SK-N-SH treated with all-trans-retinoic acid at 6 μM for 48 hours (cell line): ENCODE results near the gene PLSCR2.
"Not testable (repeated sequence)": the region's sequence is repeated elsewhere in the genome, so short reads cannot be mapped to it uniquely, and the experiment has no call there.

Experiments used
- ATAC-seq: fragments of 200-7000 bp; cut with Tn5 transposase; 3 replicates; pipeline ENCODE4 v1.9.1; 2020; ENCODE audit warnings: mild to moderate bottlenecking, moderate library complexity
- ARNTL ChIP-seq: fragments of 450-650 bp; formaldehyde crosslinking; IDR thresholded peaks from 2 replicates; pipeline ENCODE4 v1.5.0; 2020; ENCODE audit warnings: low read depth, mild to moderate bottlenecking, moderate library complexity, borderline replicate concordance
- CREB5 ChIP-seq: fragments of 250-450 bp; sonication (Bioruptor Pico); IDR thresholded peaks from 2 replicates; pipeline ENCODE4 v1.5.1; 2020; ENCODE audit warnings: low read depth, mild to moderate bottlenecking, moderate library complexity
- CSDC2 ChIP-seq: fragments of 250-450 bp; sonication (Bioruptor Pico); IDR thresholded peaks from 2 replicates; pipeline ENCODE4 v1.5.0; 2020; ENCODE audit warnings: mild to moderate bottlenecking, moderate library complexity
- CSRNP3 ChIP-seq: fragments of 250-450 bp; sonication (Bioruptor Pico); IDR thresholded peaks from 2 replicates; pipeline ENCODE4 v1.5.1; 2021; ENCODE audit warnings: mild to moderate bottlenecking, moderate library complexity
- ESRRG ChIP-seq: fragments of 250-450 bp; sonication (Bioruptor Pico); IDR thresholded peaks from 2 replicates; pipeline ENCODE4 v1.6.1; 2021; ENCODE audit warnings: mild to moderate bottlenecking
- GLIS3 ChIP-seq: fragments of 250-450 bp; sonication (Bioruptor Pico); IDR thresholded peaks from 2 replicates; pipeline ENCODE4 v1.5.0; 2020; ENCODE audit warnings: mild to moderate bottlenecking, moderate library complexity
- OSR1 ChIP-seq: fragments of 250-450 bp; sonication (Bioruptor Pico); IDR thresholded peaks from 2 replicates; pipeline ENCODE4 v1.8.0; 2022; ENCODE audit warnings: moderate library complexity, mild to moderate bottlenecking, inconsistent platforms
- PATZ1 ChIP-seq: fragments of 250-450 bp; sonication (Bioruptor Pico); IDR thresholded peaks from 2 replicates; pipeline ENCODE4 v1.8.0; 2020; ENCODE audit warnings: mild to moderate bottlenecking, moderate library complexity, borderline replicate concordance
- POU6F1 ChIP-seq: fragments of 250-450 bp; sonication (Bioruptor Pico); IDR thresholded peaks from 2 replicates; pipeline ENCODE4 v1.8.0; 2021; ENCODE audit warnings: low read depth, mild to moderate bottlenecking, moderate library complexity, borderline replicate concordance
- PPARA ChIP-seq: fragments of 250-450 bp; sonication (Bioruptor Pico); IDR thresholded peaks from 2 replicates; pipeline ENCODE4 v1.5.0; 2020; ENCODE audit warnings: mild to moderate bottlenecking, borderline replicate concordance
- RARB ChIP-seq: fragments of 250-450 bp; sonication (Bioruptor Pico); IDR thresholded peaks from 2 replicates; pipeline ENCODE4 v1.8.0; 2021; ENCODE audit warnings: mild to moderate bottlenecking, moderate library complexity
- SNAI2 ChIP-seq: fragments of 250-450 bp; sonication (Bioruptor Pico); IDR thresholded peaks from 2 replicates; pipeline ENCODE4 v1.5.0; 2020; ENCODE audit warnings: mild to moderate bottlenecking, moderate library complexity
- TCF4 ChIP-seq: fragments of 250-450 bp; sonication (Bioruptor Pico); IDR thresholded peaks from 2 replicates; pipeline ENCODE4 v1.8.0; 2021; ENCODE audit warnings: mild to moderate bottlenecking, moderate library complexity, borderline replicate concordance
- TOX ChIP-seq: fragments of 250-450 bp; sonication (Bioruptor Pico); IDR thresholded peaks from 2 replicates; pipeline ENCODE4 v1.8.0; 2021; ENCODE audit warnings: mild to moderate bottlenecking, moderate library complexity, borderline replicate concordance
- TSHZ2 ChIP-seq: fragments of 250-450 bp; sonication (Bioruptor Pico); IDR thresholded peaks from 2 replicates; pipeline ENCODE4 v1.5.0; 2020; ENCODE audit warnings: mild to moderate bottlenecking, moderate library complexity
- ZFP30 ChIP-seq: fragments of 450-650 bp; formaldehyde crosslinking; IDR thresholded peaks from 2 replicates; pipeline ENCODE4 v1.5.0; 2022; ENCODE audit warnings: mild to moderate bottlenecking, moderate library complexity
- ZNF565 ChIP-seq: fragments of 450-650 bp; formaldehyde crosslinking; conservative IDR thresholded peaks from 2 replicates; pipeline ENCODE4 v1.5.0; 2020; ENCODE audit warnings: low read depth, mild to moderate bottlenecking, moderate library complexity
- ZNF70 ChIP-seq: fragments of 450-650 bp; formaldehyde crosslinking; IDR thresholded peaks from 2 replicates; pipeline ENCODE4 v1.5.0; 2020; ENCODE audit warnings: mild to moderate bottlenecking, moderate library complexity

The PLSCR2 gene

GRCh38 chr3:146485297-146485696, 15.9 kb upstream of the PLSCR2 start:
- TF ChIP-seq RARB (CRISPR knock-in tag) (no peak), ZNF70 (CRISPR knock-in tag) (no peak), TSHZ2 (CRISPR knock-in tag) (no peak), ESRRG (CRISPR knock-in tag) (no peak), GLIS3 (CRISPR knock-in tag) (no peak), CSRNP3 (no peak)
- TF ChIP-seq, all 23 proteins: peak for 0
- ATAC-seq = no peak

GRCh38 chr3:146476094-146476740, 6.9 kb upstream of the PLSCR2 start:
- no peak for ATAC-seq
- TF ChIP-seq SNAI2 (CRISPR knock-in tag) (no peak), CSDC2 (CRISPR knock-in tag) (no peak), CSRNP3 (no peak), PPARA (CRISPR knock-in tag) (no peak), TOX (CRISPR knock-in tag) (no peak)

- not testable (repeated sequence) for ATAC-seq
Observed at GRCh38 chr3:146474976-146475375, 5.6 kb upstream of the PLSCR2 start.

GRCh38 chr3:146473726-146474125, 4.4 kb upstream of the PLSCR2 start:
- no peak for TF ChIP-seq TSHZ2 (CRISPR knock-in tag)
- TF ChIP-seq ARNTL (CRISPR knock-in tag) = no peak
- TF ChIP-seq GLIS3 (CRISPR knock-in tag) = no peak
- TF ChIP-seq CSDC2 (CRISPR knock-in tag) = no peak
- TF ChIP-seq TCF4 (CRISPR knock-in tag) = no peak
- no peak for TF ChIP-seq ZFP30
- no peak for TF ChIP-seq OSR1 (CRISPR knock-in tag)
- no peak for TF ChIP-seq RARB (CRISPR knock-in tag)
- TF ChIP-seq ZNF70 (CRISPR knock-in tag) = no peak
- no peak for TF ChIP-seq ZNF565 (CRISPR knock-in tag)
- no peak for TF ChIP-seq PATZ1 (CRISPR knock-in tag)
- no peak for TF ChIP-seq TOX (CRISPR knock-in tag)
- no peak for TF ChIP-seq SNAI2 (CRISPR knock-in tag)
- TF ChIP-seq CSRNP3 = no peak
- no peak for TF ChIP-seq POU6F1 (CRISPR knock-in tag)
- TF ChIP-seq CREB5 (CRISPR knock-in tag) = no peak
- TF ChIP-seq PPARA (CRISPR knock-in tag) = no peak
- ATAC-seq = no peak
